ENCODE measurements around the gene SEC23B. TPM values are rescaled to one million over a fixed set of nuclear protein-coding genes. Genes with fewer than 3 reads are reported as not detected.
A peak's percentile ranks its signal among the peaks of the same experiment; 100 is the strongest.

The SEC23B gene
- total and polyA plus RNA-seq, 10 of the 15 experiments (the other 5 are each of a cell fraction or from before 2014, with no cell fraction given): 49.1 to 121 (median 75.6) TPM

DNA sequence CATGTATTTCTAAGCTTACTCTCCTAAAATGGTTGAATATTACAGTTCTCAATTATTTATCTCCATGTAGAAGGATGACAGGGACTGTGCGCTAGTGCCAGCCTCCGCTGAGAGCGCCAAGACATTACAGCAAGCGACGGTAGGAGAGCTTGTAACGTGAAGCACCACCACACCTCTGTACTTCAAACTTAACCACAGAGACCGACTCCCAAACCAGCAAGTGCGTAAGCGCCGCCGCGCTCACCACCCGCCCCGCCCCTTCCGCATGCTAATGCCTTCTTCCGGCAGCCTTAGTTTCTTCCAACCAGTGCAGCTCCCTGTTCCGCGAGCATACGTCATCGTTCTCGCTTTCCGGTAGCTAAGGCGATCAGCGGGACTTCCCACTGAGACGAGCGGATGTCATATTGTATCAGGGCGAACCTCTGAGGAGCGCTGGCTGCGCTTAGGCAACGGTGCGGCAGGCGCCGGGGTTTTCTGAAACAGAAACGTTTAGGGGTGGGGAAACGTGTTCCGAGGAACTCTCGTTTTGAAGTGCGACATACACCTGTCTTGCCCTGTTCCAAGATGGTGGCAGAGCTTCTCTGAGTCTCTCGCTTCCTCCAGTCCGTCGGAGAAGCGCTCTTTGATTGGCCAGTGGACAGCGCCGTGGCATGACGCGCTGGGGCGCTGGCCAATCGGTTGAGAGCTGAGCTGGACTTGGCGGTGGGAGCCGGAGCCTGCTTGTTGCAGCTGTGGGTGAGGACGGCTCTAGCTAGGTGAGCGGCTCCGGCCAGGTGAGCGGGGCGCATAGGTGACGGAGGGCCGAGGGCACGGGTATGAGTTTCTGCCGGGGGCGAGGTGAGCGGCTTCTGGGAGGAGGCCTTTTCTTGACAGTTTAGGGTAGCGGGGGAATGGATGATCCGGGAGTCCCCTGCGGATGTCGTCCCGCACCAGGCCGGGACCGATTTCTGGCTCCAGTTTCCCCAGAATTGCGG is at the start of gene SEC23B (continued):
- TF ChIP-seq, protein P1, sequence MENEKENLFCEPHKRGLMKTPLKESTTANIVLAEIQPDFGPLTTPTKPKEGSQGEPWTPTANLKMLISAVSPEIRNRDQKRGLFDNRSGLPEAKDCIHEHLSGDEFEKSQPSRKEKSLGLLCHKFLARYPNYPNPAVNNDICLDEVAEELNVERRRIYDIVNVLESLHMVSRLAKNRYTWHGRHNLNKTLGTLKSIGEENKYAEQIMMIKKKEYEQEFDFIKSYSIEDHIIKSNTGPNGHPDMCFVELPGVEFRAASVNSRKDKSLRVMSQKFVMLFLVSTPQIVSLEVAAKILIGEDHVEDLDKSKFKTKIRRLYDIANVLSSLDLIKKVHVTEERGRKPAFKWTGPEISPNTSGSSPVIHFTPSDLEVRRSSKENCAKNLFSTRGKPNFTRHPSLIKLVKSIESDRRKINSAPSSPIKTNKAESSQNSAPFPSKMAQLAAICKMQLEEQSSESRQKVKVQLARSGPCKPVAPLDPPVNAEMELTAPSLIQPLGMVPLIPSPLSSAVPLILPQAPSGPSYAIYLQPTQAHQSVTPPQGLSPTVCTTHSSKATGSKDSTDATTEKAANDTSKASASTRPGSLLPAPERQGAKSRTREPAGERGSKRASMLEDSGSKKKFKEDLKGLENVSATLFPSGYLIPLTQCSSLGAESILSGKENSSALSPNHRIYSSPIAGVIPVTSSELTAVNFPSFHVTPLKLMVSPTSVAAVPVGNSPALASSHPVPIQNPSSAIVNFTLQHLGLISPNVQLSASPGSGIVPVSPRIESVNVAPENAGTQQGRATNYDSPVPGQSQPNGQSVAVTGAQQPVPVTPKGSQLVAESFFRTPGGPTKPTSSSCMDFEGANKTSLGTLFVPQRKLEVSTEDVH (IDR thresholded peaks at IDR 0.05; ENCODE audit: low read depth, partially characterized antibody): no peak
- TF ChIP-seq SMC3 (IDR thresholded peaks at IDR 0.05; ENCODE audit: borderline replicate concordance, low read length) (no peak), ZSCAN29 (IDR thresholded peaks at IDR 0.05) (no peak), GATAD2B (conservative IDR thresholded peaks at IDR 0.05; ENCODE audit: low read depth) (0 out of 2 replicates have a peak, but pooled peaks have one; percentile 33), SREBF2 (IDR thresholded peaks at IDR 0.05; ENCODE audit: low read length) (no peak), STAT1 (conservative IDR thresholded peaks at IDR 0.05) (no peak), BHLHE40 (IDR thresholded peaks at IDR 0.05; ENCODE audit: borderline replicate concordance in 1 of 2, low read depth in 2 of 2, low read length in 1 of 2) (peak; percentile 63 to 76; a peak in 3 of 4 replicates), CUX1 (IDR thresholded peaks at IDR 0.05; ENCODE audit: insufficient replicate concordance, low read depth, low read length) (no peak), TCF3 (IDR thresholded peaks at IDR 0.05; ENCODE audit: borderline replicate concordance, insufficient read depth, low read depth, low read length) (no peak), IKZF1 (conservative IDR thresholded peaks at IDR 0.05) (peak; percentile 71; the same call in 1 of the 2 replicates), ASH2L (IDR thresholded peaks at IDR 0.05; ENCODE audit: borderline replicate concordance, low read depth) (no peak), RCOR1 (conservative IDR thresholded peaks at IDR 0.05; ENCODE audit: low read depth, low read length) (no peak), BMI1 (IDR thresholded peaks at IDR 0.05; ENCODE audit: borderline replicate concordance) (peak; percentile 81)
- TF ChIP-seq, protein P2, sequence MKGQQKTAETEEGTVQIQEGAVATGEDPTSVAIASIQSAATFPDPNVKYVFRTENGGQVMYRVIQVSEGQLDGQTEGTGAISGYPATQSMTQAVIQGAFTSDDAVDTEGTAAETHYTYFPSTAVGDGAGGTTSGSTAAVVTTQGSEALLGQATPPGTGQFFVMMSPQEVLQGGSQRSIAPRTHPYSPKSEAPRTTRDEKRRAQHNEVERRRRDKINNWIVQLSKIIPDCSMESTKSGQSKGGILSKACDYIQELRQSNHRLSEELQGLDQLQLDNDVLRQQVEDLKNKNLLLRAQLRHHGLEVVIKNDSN (IDR thresholded peaks at IDR 0.05; ENCODE audit: borderline replicate concordance, extremely low read length, insufficient read depth, low read depth, low read length): no peak
- TF ChIP-seq, protein P3, sequence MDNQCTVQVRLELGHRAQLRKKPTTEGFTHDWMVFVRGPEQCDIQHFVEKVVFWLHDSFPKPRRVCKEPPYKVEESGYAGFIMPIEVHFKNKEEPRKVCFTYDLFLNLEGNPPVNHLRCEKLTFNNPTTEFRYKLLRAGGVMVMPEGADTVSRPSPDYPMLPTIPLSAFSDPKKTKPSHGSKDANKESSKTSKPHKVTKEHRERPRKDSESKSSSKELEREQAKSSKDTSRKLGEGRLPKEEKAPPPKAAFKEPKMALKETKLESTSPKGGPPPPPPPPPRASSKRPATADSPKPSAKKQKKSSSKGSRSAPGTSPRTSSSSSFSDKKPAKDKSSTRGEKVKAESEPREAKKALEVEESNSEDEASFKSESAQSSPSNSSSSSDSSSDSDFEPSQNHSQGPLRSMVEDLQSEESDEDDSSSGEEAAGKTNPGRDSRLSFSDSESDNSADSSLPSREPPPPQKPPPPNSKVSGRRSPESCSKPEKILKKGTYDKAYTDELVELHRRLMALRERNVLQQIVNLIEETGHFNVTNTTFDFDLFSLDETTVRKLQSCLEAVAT (IDR thresholded peaks at IDR 0.05): peak; percentile 86
